Ectodermal cell (in vitro differentiated cells): ENCODE results near the gene ELMOD3.

Source experiments
- H3K27ac ChIP-seq: 2 replicates; pipeline ENCODE4 v1.7.0; 2013; ENCODE audit warnings: mild to moderate bottlenecking, low read depth, low read length; ENCODE audit not compliant: insufficient read depth, poor library complexity, severe bottlenecking
- H3K27me3 ChIP-seq: 2 replicates; pipeline ENCODE4 v1.7.0; 2013; ENCODE audit warnings: mild to moderate bottlenecking, low read length; ENCODE audit not compliant: insufficient read depth, control insufficient read depth, poor library complexity, severe bottlenecking
- H3K36me3 ChIP-seq: one replicate; pipeline ENCODE4 v1.7.0; 2013; ENCODE audit warnings: low read length; ENCODE audit not compliant: control insufficient read depth, insufficient read depth
- H3K4me1 ChIP-seq: one replicate; pipeline ENCODE4 v1.7.0; 2013; ENCODE audit warnings: low read length; ENCODE audit not compliant: control insufficient read depth, insufficient read depth
- H3K4me3 ChIP-seq: 2 replicates; pipeline ENCODE4 v1.7.0; 2013; ENCODE audit warnings: low read depth, low read length, control low read depth; ENCODE audit not compliant: insufficient read depth
- H3K9me3 ChIP-seq: 2 replicates; pipeline ENCODE4 v1.7.0; 2013; ENCODE audit warnings: mild to moderate bottlenecking, low read length, moderate library complexity; ENCODE audit not compliant: control insufficient read depth
- WGBS, 2 experiments: methylation state at CpG; one replicate each; pipeline ENCODE4 v1.1.7; 2013; ENCODE audit warnings: missing lambda C conversion rate in 2 of 2; 5-methylcytosine and 5-hydroxymethylcytosine counted together

ELMOD3 gene

GRCh38 chr2:85422072-85422457, 67.5 kb downstream of the ELMOD3 start:
- WGBS, 2 experiments = 83 to 88% methylated on average over 2 of the region's 2 CpGs

GRCh38 chr2:85423525-85423924, 69.0 kb downstream of the ELMOD3 start:
- peaks cover 7% of the 10 kb centered on the region for H3K4me1 ChIP-seq
- no peaks in the 10 kb centered on the region for H3K9me3 ChIP-seq
- H3K27ac ChIP-seq = no peak overlapping the region
- H3K27me3 ChIP-seq = no peaks in the 10 kb centered on the region
- 82 to 84% methylated on average over 5 of the region's 5 CpGs for WGBS, 2 experiments
- no peaks in the 10 kb centered on the region for H3K36me3 ChIP-seq
- no peak overlapping the region for H3K4me3 ChIP-seq

More at GRCh38 chr2:85422072-85422457, 67.5 kb downstream of the ELMOD3 start:
- H3K4me3 ChIP-seq = no peak overlapping the region
- no peaks in the 10 kb centered on the region for H3K9me3 ChIP-seq
- H3K36me3 ChIP-seq = no peaks in the 10 kb centered on the region
- H3K27me3 ChIP-seq = no peaks in the 10 kb centered on the region
- no peak overlapping the region for H3K27ac ChIP-seq
- peaks cover 7% of the 10 kb centered on the region for H3K4me1 ChIP-seq

GRCh38 chr2:85425588-85425987, 71.0 kb downstream of the ELMOD3 start:
- WGBS, 2 experiments = 93 to 94% methylated on average over 3 of the region's 3 CpGs
- H3K36me3 ChIP-seq = no peaks in the 10 kb centered on the region
- H3K4me1 ChIP-seq = peaks cover 16% of the 10 kb centered on the region
- no peaks in the 10 kb centered on the region for H3K27me3 ChIP-seq
- no peak overlapping the region for H3K27ac ChIP-seq
- no peak overlapping the region for H3K4me3 ChIP-seq
- no peaks in the 10 kb centered on the region for H3K9me3 ChIP-seq

- no peak overlapping the region for H3K27ac ChIP-seq
- peaks cover 26% of the 10 kb centered on the region for H3K4me1 ChIP-seq
- no peaks in the 10 kb centered on the region for H3K9me3 ChIP-seq
- H3K4me3 ChIP-seq = no peak overlapping the region
- H3K36me3 ChIP-seq = no peaks in the 10 kb centered on the region
- no peaks in the 10 kb centered on the region for H3K27me3 ChIP-seq
- WGBS, 2 experiments = 93% methylated on average over 3 of the region's 3 CpGs
Measured at GRCh38 chr2:85427300-85427835, 72.8 kb downstream of the ELMOD3 start.

- Histone ChIP-seq H3K4me3 (no peak overlapping the region), H3K4me1 (peaks cover 34% of the 10 kb centered on the region), H3K27ac (no peak overlapping the region), H3K36me3 (no peaks in the 10 kb centered on the region), H3K27me3 (no peaks in the 10 kb centered on the region), H3K9me3 (no peaks in the 10 kb centered on the region)
- WGBS, 2 experiments = 83 to 86% methylated on average over 7 of the region's 7 CpGs
Measured at GRCh38 chr2:85428343-85428881, 73.8 kb downstream of the ELMOD3 start.

GRCh38 chr2:85429213-85429923, 74.8 kb downstream of the ELMOD3 start:
- 80 to 81% methylated on average over 12 of the region's 12 CpGs for WGBS, 2 experiments
- no peaks in the 10 kb centered on the region for H3K36me3 ChIP-seq
- no peaks in the 10 kb centered on the region for H3K9me3 ChIP-seq
- no peak overlapping the region for H3K4me3 ChIP-seq
- peaks cover 39% of the 10 kb centered on the region for H3K4me1 ChIP-seq
- H3K27ac ChIP-seq = no peak overlapping the region
- no peaks in the 10 kb centered on the region for H3K27me3 ChIP-seq

- Histone ChIP-seq H3K9me3 (no peaks in the 10 kb centered on the region), H3K4me1 (peaks cover 39% of the 10 kb centered on the region), H3K36me3 (no peaks in the 10 kb centered on the region)
Measured at GRCh38 chr2:85429924-85430289, 75.3 kb downstream of the ELMOD3 start.

GRCh38 chr2:85430752-85431569, 76.4 kb downstream of the ELMOD3 start:
- Histone ChIP-seq H3K9me3 (no peaks in the 10 kb centered on the region), H3K4me3 (peak overlapping the region; percentile 20), H3K27ac (peak overlapping the region; percentile 85), H3K4me1 (peaks cover 42% of the 10 kb centered on the region), H3K36me3 (no peaks in the 10 kb centered on the region), H3K27me3 (no peaks in the 10 kb centered on the region)
- 3 to 5% methylated on average over 14 to 16 of the region's 16 CpGs for WGBS, 2 experiments

More at GRCh38 chr2:85429924-85430289, 75.3 kb downstream of the ELMOD3 start:
- Histone ChIP-seq H3K4me3 (no peak overlapping the region), H3K27me3 (no peaks in the 10 kb centered on the region), H3K27ac (no peak overlapping the region)
- WGBS, 2 experiments = 91% methylated on average over 2 of the region's 2 CpGs

- Histone ChIP-seq H3K4me3 (peak overlapping the region; percentile 20), H3K4me1 (peaks cover 42% of the 10 kb centered on the region), H3K36me3 (no peaks in the 10 kb centered on the region), H3K27me3 (peaks cover 3% of the 10 kb centered on the region), H3K27ac (peak overlapping the region; percentile 85), H3K9me3 (no peaks in the 10 kb centered on the region)
- WGBS, 2 experiments = 53 to 61% methylated on average over 10 of the region's 10 CpGs
Measured at GRCh38 chr2:85431570-85432205, 77.1 kb downstream of the ELMOD3 start.
